ENCODE results near the gene ZFHX3.
A peak's percentile ranks its signal among the peaks of the same experiment; 100 is the strongest.

Gene ZFHX3

GRCh38 chr16:72864130-72864833 is 183.6 kb downstream of the ZFHX3 start:
- TF ChIP-seq CTCF (IDR thresholded peaks at IDR 0.05; ENCODE audit: unreplicated experiment in 3 of 3): no peak
- Mint-ChIP-seq H3K36me3 (ENCODE audit: low read depth) (peaks cover 40% of the 10 kb centered on the region), H3K27ac (no peak overlapping the region), H3K4me1 (peaks cover 19% of the 10 kb centered on the region), H3K4me3 (no peak overlapping the region), H3K27me3 (ENCODE audit: low read depth) (no peaks in the 10 kb centered on the region), H3K9me3 (no peaks in the 10 kb centered on the region)

GRCh38 chr16:72862090-72862489 is 185.8 kb downstream of the ZFHX3 start:
- no peaks in the 10 kb centered on the region for H3K27me3 Mint-ChIP-seq (ENCODE audit: low read depth)
- H3K4me1 Mint-ChIP-seq: peaks cover 36% of the 10 kb centered on the region
- no peak for TF ChIP-seq CTCF (IDR thresholded peaks at IDR 0.05; ENCODE audit: unreplicated experiment in 3 of 3)
- H3K27ac Mint-ChIP-seq: no peak overlapping the region
- H3K9me3 Mint-ChIP-seq: no peaks in the 10 kb centered on the region
- peaks cover 33% of the 10 kb centered on the region for H3K36me3 Mint-ChIP-seq (ENCODE audit: low read depth)
- H3K4me3 Mint-ChIP-seq: no peak overlapping the region

GRCh38 chr16:72860726-72861562 is 187.0 kb downstream of the ZFHX3 start:
- H3K4me1 Mint-ChIP-seq: peaks cover 36% of the 10 kb centered on the region
- H3K9me3 Mint-ChIP-seq: no peaks in the 10 kb centered on the region
- TF ChIP-seq CTCF (IDR thresholded peaks at IDR 0.05; ENCODE audit: unreplicated experiment in 3 of 3): no peak
- H3K27ac Mint-ChIP-seq: no peak overlapping the region
- no peaks in the 10 kb centered on the region for H3K27me3 Mint-ChIP-seq (ENCODE audit: low read depth)
- no peak overlapping the region for H3K4me3 Mint-ChIP-seq
- peaks cover 24% of the 10 kb centered on the region for H3K36me3 Mint-ChIP-seq (ENCODE audit: low read depth)

- Mint-ChIP-seq H3K4me1 (peaks cover 36% of the 10 kb centered on the region), H3K9me3 (no peaks in the 10 kb centered on the region), H3K27me3 (ENCODE audit: low read depth) (no peaks in the 10 kb centered on the region), H3K4me3 (no peak overlapping the region), H3K27ac (peak overlapping the region; percentile 48 to 59 (median 49)), H3K36me3 (ENCODE audit: low read depth) (peaks cover 13% of the 10 kb centered on the region)
- TF ChIP-seq CTCF (IDR thresholded peaks at IDR 0.05; ENCODE audit: unreplicated experiment in 3 of 3): no peak
Measured at GRCh38 chr16:72859581-72859980, 188.3 kb downstream of the ZFHX3 start.

GRCh38 chr16:72858665-72859493 is 189.0 kb downstream of the ZFHX3 start:
- H3K27ac Mint-ChIP-seq: peak overlapping the region; percentile 48 to 59 (median 49)
- no peak for TF ChIP-seq CTCF (IDR thresholded peaks at IDR 0.05; ENCODE audit: unreplicated experiment in 3 of 3)
- H3K4me1 Mint-ChIP-seq: peaks cover 43% of the 10 kb centered on the region
- no peaks in the 10 kb centered on the region for H3K27me3 Mint-ChIP-seq (ENCODE audit: low read depth)
- H3K9me3 Mint-ChIP-seq: no peaks in the 10 kb centered on the region
- peaks cover 8% of the 10 kb centered on the region for H3K36me3 Mint-ChIP-seq (ENCODE audit: low read depth)
- H3K4me3 Mint-ChIP-seq: peak overlapping the region in 2 of 3 experiments; percentile 1 to 26

All from nephron (organoid).